GF-D8 (cell line): ENCODE results near the gene CNGB1.
"Not testable (repeated sequence)": the region's sequence is repeated elsewhere in the genome, so short reads cannot be mapped to it uniquely, and the experiment has no call there.

Experiments used
- DNase-seq: peaks from one replicate; lab custom pipeline; 2025; lab: John Stamatoyannopoulos, UW

The CNGB1 gene

DNA sequence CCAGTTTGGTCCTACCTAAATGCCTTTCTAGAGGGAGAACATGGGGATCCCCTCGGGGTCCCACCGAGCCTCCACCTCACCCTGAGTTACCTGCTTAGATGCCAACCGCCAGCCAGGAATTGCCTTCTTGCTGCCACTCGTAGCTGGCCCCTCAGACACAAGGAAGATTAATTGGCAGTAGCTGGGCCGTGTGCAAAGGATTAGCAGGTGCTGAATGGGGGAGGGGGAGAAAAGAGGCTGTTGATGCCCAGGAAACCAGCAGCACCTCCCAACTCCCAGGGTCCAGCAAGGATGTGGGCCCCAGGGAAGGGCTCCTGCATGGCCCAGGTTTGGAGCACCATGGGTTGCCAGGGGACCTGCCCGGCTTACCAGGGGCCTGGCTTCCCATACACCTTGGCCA is at the start of gene CNGB1:
TSS of gene CNGB1 (minus strand) at position 159 of the 400 bp plus-strand sequence. CDS start 3,842 bp downstream, outside the sequence.
- no peak for DNase-seq

- no peak for DNase-seq
Observed at GRCh38 chr16:58019866-58020538, 49.1 kb upstream of the CNGB1 start.

DNA sequence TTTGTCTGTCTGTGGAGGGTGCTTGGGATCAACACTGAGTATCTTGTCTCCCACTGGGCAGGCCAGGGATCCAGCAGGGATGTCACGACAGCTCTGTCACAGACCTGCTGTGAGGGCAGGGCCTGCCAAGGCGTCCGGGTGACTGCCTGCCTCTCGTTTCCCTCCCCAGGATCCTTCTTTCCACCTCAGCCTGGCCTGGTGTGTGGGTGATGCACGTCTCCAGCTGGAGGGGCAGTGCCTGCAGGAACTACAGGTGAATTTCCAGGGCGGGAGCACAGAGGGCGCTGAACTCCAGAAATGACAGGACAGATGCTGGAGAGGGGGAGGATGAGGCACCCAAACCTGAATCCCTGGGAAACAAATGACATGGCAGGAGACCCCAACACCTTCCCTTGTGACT is 47.9 kb upstream of the CNGB1 start:
- no peak for DNase-seq

DNA sequence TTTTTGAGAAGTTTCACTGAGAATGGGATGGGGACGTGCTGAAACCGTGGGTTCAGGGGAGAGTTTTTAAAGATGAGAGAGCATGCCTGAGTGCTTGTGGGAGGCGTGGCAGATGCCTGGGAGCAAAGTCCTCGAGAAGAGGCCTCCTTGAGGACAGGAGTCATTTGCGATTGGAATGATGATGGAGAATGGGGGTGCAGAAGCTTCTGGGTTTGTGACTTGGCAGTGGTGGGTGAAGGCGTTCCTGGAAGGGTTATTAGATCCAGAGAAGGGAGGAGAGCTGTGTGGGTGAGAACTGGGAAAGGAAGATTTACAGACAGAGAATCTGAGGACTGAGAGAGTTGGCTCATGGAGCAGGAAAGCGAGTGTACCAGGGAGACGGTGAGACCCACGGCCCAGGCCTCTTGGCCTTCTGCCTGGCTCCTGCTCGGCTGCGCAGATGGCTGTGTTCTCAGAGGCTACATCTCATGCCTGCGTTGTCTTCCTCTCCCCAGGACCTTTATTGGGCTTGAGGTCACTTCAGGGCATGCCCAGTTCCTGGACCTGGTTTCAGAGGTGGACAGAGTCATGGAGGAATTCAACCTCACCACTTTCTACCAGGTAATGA is 46.0 kb upstream of the CNGB1 start:
- DNase-seq, result no peak

- DNase-seq, result no peak
Observed at GRCh38 chr16:58013201-58013956, 42.5 kb upstream of the CNGB1 start.

DNA sequence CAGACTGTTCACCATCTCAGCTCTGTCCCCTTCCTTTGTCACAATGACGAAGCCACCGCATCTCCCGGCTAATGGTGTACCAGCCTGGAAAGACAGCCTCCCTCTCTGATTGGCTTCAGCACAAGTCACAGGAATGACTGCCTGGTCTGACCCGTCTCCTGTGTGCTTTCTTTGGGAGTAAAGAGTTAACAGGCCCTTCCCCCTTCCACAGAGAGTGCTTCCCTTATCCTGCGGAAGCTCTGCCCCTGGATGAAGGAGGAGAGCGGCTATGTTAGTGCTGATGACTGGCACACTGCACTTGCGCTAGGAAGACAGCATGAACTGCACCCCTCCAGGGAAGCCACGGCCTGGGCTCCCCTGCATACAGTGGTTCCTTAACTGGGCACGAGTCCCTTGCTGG is 41.6 kb upstream of the CNGB1 start:
- no peak for DNase-seq

DNA sequence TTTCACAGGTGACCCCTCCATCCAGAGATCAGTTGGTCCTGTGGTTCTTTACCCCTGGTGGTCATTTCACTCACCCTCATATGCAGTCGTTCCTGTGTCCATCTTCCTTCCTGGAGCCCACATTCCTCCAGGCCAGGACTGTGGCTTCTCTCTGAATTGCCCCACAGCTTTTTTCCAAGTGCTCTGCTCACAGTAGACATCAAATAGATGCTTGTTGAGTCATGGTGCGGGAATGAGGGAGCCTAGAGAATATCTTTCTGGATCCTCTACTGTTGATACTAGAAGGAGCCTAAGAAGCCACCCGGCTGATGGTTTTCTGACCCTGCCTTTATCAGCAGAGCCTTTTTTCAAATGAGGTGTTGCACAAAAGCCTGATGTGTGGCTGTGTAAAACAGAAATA is 40.7 kb upstream of the CNGB1 start:
- DNase-seq, result no peak

- DNase-seq, result no peak
Observed at GRCh38 chr16:58010886-58011285, 40.0 kb upstream of the CNGB1 start.

DNA sequence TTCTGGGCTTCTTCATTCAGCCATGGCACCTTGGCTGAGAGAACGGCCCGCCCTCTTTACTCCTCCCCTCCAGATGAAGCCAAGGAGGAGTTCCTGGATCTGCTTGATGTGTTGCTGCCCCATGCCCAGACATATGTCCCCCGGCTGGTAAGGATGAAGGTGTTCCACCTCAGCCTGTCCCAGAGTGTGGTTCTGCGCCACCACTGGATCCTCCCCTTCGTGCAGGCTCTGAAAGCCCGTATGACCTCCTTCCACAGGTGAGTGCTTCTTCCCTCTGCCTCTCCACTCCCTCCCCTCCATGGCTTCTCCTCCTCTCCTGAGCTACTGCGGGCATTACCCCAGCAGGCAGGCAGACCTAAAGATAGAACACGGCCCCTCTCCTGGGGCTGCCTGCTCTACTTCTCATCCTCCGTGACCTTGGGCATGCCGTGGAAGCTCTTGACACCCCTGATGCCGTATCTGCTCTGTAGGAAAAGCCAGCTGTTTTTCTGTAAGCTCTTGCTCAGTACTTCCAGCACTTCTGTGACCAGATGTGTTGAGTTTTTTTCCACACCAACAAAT is 39.0 kb upstream of the CNGB1 start:
- no peak for DNase-seq

- not testable (repeated sequence) for DNase-seq
Observed at GRCh38 chr16:58004736-58005135, 33.8 kb upstream of the CNGB1 start.

DNA sequence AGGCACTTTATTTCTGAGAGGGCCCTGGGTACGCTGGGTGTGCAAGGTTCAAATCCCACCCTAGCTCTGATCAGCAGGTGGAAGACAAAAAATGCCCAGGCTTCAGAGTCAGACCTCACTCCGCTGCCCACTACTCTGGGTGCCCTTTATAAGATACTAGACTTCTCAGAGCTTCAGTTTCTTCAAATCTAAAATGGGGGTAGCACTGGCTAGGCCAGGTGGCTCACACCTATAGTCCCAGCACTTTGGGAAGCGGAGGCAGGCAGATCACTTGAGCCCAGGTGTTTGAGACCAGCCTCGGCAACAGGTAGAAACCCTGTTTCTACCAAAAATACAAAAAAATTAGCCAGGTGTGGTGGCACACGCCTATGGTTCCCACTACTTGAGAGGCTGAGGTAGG is 32.0 kb upstream of the CNGB1 start:
- DNase-seq, result no peak

- no peak for DNase-seq
Observed at GRCh38 chr16:58002416-58002800, 31.5 kb upstream of the CNGB1 start.

- no peak for DNase-seq
Observed at GRCh38 chr16:58001781-58002415, 31.0 kb upstream of the CNGB1 start.

GRCh38 chr16:58000706-58001676 is 30.1 kb upstream of the CNGB1 start, which contains the start of gene USB1:
Gene USB1, plus strand, starts transcription at chr16:58001407. Its CDS starts 77 bp downstream, at chr16:58001484.
- DNase-seq, result peak; percentile 56

DNA sequence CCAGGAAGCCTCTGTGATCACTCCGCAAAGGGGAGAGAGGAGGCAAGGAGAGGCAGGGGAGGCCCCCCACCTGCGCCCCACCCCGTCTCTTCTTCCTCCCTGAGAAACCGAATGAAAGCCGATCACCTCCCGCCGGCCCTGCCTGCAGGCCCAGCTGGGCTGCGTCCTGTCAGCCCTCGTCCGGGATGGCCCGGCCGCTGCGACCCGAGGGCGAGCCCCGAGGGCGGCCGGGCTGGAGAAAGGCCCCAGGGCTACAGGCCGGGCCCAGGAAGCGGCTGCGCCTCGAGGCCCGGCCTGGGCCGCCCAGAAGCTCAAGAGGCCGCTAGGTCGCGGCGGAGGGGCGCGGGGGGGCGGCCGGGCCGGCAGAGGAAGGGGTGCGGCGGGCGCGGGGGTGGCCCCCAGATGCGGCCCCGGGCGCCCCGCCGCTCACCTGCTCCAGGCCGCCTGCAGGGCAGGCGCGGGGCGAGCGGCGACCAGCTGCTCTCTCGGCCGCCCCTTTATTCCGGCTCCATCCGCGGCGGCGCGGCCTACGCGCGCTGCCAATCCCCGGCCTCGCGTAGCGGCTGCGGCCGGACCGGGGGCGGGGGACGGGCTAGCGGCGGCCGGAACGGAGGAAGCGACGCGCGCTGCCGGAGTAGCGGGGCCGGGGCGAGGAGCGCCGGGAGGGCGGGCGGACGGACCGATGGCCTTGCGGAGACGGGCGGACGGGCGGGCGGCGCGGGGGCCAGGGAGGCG is 29.2 kb upstream of the CNGB1 start, which contains the start of gene ZNF319:
TSS of gene ZNF319 (minus strand) at position 702 of the 735 bp plus-strand sequence. CDS start 2,407 bp downstream, outside the sequence.
- no peak for DNase-seq

DNA sequence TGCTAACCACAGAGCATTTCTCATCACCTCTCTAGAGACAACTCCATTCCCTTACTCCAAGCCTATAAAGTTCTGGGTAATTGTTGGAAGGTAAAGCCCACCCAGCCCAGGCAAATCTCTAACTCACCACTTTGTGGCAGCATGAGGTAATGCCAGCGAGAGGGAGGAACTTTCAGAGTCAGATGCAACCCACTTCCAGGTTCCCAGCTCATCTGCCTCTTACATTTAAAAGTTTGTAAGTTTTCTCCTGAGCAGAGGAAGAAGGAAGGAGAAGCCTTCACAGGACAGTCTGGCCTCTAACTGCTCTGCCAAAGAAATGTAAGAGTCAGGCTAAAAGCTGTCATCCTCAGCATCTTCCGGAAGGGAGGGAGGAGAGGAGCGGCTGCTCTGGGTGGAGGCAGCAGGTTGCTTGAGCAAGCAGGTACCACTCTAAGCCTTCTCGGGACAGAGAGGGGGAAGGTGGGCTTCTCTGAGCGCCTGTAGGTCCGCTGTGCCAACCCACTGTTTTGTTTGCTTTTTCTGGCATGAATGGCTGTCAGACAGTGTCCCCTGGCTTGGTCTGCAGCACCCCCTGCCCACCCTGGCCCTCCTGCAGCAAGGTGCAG is 28.5 kb upstream of the CNGB1 start:
- DNase-seq, result peak; percentile 23

- no peak for DNase-seq
Observed at GRCh38 chr16:57998992-57999365, 28.1 kb upstream of the CNGB1 start.

- DNase-seq, result peak; percentile 81
Observed at GRCh38 chr16:57998486-57998885, 27.6 kb upstream of the CNGB1 start.

- no peak for DNase-seq
Observed at GRCh38 chr16:57997528-57998265, 26.8 kb upstream of the CNGB1 start.
